GM23248 (cell line): ENCODE results near the gene AGBL5. TPM values are rescaled to one million over a fixed set of nuclear protein-coding genes. Genes with fewer than 3 reads are reported as not detected.

ENCODE experiments used
- DNase-seq: peaks from one replicate; pipeline ENCODE4 v3.0.0-alpha.2; 2015
- H2AFZ ChIP-seq: fragments of 200-600 bp; sonication (generic); 2 replicates; pipeline ENCODE4 v1.6.1; 2016; ENCODE audit warnings: antibody characterized with exemption
- H3F3A ChIP-seq: fragments of 200-600 bp; sonication (generic); 2 replicates; pipeline ENCODE4 v1.6.1; 2016; ENCODE audit warnings: mild to moderate bottlenecking, antibody characterized with exemption, mixed run types; ENCODE audit not compliant: insufficient read depth
- H3K27ac ChIP-seq: fragments of 200-600 bp; sonication (generic); 2 replicates; pipeline ENCODE4 v1.5.1; 2016; ENCODE audit warnings: mild to moderate bottlenecking
- H3K27me3 ChIP-seq: fragments of 200-600 bp; sonication (generic); replicated peaks from 2 replicates; pipeline ENCODE4 v1.6.1; 2016; ENCODE audit warnings: mild to moderate bottlenecking; ENCODE audit not compliant: insufficient read depth
- H3K36me3 ChIP-seq: fragments of 200-600 bp; sonication (generic); 2 replicates; pipeline ENCODE4 v1.6.1; 2016; ENCODE audit warnings: low read depth, mild to moderate bottlenecking
- H3K4me1 ChIP-seq: fragments of 200-600 bp; sonication (generic); 2 replicates; pipeline ENCODE4 v1.6.1; 2016; ENCODE audit warnings: mild to moderate bottlenecking; ENCODE audit not compliant: insufficient read depth
- H3K4me2 ChIP-seq: fragments of 200-600 bp; sonication (generic); one replicate; pipeline ENCODE4 v1.6.1; 2016; ENCODE audit warnings: mild to moderate bottlenecking; ENCODE audit not compliant: unreplicated experiment
- H3K4me3 ChIP-seq: fragments of 200-600 bp; sonication (generic); 2 replicates; pipeline ENCODE4 v1.5.1; 2016; ENCODE audit warnings: mild to moderate bottlenecking
- H3K79me2 ChIP-seq: fragments of 200-600 bp; sonication (generic); 2 replicates; pipeline ENCODE4 v1.6.1; 2016; ENCODE audit warnings: mild to moderate bottlenecking; ENCODE audit not compliant: insufficient read depth
- H3K9ac ChIP-seq: fragments of 200-600 bp; sonication (generic); 2 replicates; pipeline ENCODE4 v1.6.1; 2016; ENCODE audit warnings: mild to moderate bottlenecking
- H3K9me2 ChIP-seq: fragments of 200-600 bp; sonication (generic); 2 replicates; pipeline ENCODE4 v1.6.1; 2016; ENCODE audit warnings: mixed run types, mild to moderate bottlenecking, moderate library complexity; ENCODE audit not compliant: insufficient read depth
- H3K9me3 ChIP-seq: fragments of 200-600 bp; sonication (generic); one replicate; pipeline ENCODE4 v1.6.1; 2017; ENCODE audit warnings: low read depth
- H4K20me1 ChIP-seq: fragments of 200-600 bp; sonication (generic); 2 replicates; pipeline ENCODE4 v1.6.0; 2016; ENCODE audit not compliant: insufficient read depth
- EZH2 ChIP-seq: fragments of 200-600 bp; sonication (generic); IDR thresholded peaks from 2 replicates; pipeline ENCODE4 v1.6.1; 2018; ENCODE audit warnings: antibody characterized with exemption, mild to moderate bottlenecking; ENCODE audit not compliant: insufficient read depth, poor library complexity, severe bottlenecking
- EZH2phosphoT487 ChIP-seq: fragments of 200-600 bp; sonication (generic); IDR thresholded peaks from 2 replicates; pipeline ENCODE4 v1.6.1; 2018; ENCODE audit warnings: antibody characterized with exemption, moderate library complexity, mild to moderate bottlenecking, low read depth; ENCODE audit not compliant: insufficient read depth
- WGBS, 2 experiments: methylation state at CpG; one replicate each; pipeline ENCODE4 v1.1.6; 2015 to 2017; ENCODE audit warnings: low lambda C conversion rate in 2 of 2, low coverage in 1 of 2; ENCODE audit errors: missing lambda C conversion rate in 2 of 2; 5-methylcytosine and 5-hydroxymethylcytosine counted together
- in situ Hi-C: fragments of 300-500 bp; cut with MboI; formaldehyde crosslinking; loops from 2 replicates; pipeline ENCODE4 v1.15.0; 2020
- polyA plus RNA-seq: library from polyadenylated mRNA; unstranded; fragments of >200 nt; fragmentation: Nextera tagmentation; extraction: Ambion mirVana; gene quantifications from 2 replicates; pipeline ENCODE4 v1.2.1, GENCODE V29; 2016
- total RNA-seq: library from RNA; depleted of rRNA; stranded (reverse); fragments of >200 nt; shearing (Covaris generic); gene quantifications from 2 replicates; pipeline ENCODE4 v1.2.3, GENCODE V29; 2014

The AGBL5 gene
- total and polyA plus RNA-seq, 2 experiments from 2014 or later: 15.2 to 19.7 TPM

DNA sequence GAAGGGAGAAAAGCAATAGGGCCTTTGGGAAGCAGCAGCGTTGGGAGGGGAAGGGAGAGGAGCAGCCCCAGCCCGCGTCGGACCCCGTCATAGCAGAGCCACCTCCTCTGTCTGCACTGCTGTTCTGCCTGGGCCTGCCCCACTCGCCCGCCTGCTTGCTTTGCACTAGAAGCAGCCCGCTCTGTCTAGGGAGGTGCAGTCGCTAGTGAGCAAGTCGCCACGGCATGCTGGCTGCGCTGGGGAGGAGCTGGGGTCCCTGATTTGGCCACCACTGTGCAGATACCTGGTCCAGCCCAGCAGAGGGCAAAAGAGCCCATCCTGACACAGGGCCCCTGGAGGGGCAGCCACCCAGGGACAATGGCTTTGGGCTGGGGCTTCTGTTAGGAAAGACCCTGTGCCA is 26.7 kb upstream of the AGBL5 start:
- H3K36me3 ChIP-seq: no peaks in the 10 kb centered on the region
- no peak for TF ChIP-seq EZH2phosphoT487
- no peak for TF ChIP-seq EZH2
- H3F3A ChIP-seq: peaks cover 9% of the 10 kb centered on the region
- no peak overlapping the region for H3K4me3 ChIP-seq
- H3K4me2 ChIP-seq: no peak overlapping the region
- no peak for DNase-seq
- H3K9ac ChIP-seq: no peak overlapping the region
- 93 to 94% methylated on average over 12 of the region's 12 CpGs for WGBS, 2 experiments
- in situ Hi-C loops: no loop called here
- H2AFZ ChIP-seq: no peak overlapping the region
- peaks cover 10% of the 10 kb centered on the region for H3K4me1 ChIP-seq
- H3K9me2 ChIP-seq: no peaks in the 10 kb centered on the region
- no peak overlapping the region for H3K27ac ChIP-seq
- H3K9me3 ChIP-seq: no peaks in the 10 kb centered on the region
- H3K27me3 ChIP-seq: no peaks in the 10 kb centered on the region
- H3K79me2 ChIP-seq: peaks cover 27% of the 10 kb centered on the region
- no peaks in the 10 kb centered on the region for H4K20me1 ChIP-seq

DNA sequence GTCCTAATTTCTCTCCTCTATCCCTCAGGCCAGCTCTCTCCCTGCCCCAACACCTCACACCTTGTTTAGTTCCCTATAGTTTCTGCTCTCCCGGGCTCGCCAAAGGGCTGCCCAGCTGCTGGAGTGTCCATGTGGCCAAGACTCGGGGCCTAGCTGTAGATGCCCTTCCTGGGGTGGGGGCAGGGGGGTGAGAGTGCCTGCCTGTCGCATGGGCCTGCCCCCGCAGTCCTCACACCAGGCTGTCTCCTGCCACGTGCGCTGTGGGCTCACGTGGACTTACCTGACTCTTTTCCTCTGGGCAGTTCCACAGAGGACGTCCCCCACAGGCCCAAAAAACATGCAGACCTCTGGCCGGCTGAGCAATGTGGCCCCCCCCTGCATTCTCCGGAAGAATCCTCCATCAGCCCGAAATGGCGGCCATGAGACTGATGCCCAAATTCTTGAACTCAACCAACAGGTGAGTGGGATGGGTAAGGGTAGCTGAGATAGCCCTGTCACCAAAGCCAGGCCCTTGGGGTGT is 26.1 kb upstream of the AGBL5 start:
- H3K27me3 ChIP-seq: no peaks in the 10 kb centered on the region
- DNase-seq: no peak
- no peaks in the 10 kb centered on the region for H3K9me2 ChIP-seq
- no peak overlapping the region for H3K4me2 ChIP-seq
- TF ChIP-seq EZH2 (no peak), EZH2phosphoT487 (no peak)
- no peak overlapping the region for H2AFZ ChIP-seq
- peaks cover 32% of the 10 kb centered on the region for H3K79me2 ChIP-seq
- H3K27ac ChIP-seq: no peak overlapping the region
- peaks cover 10% of the 10 kb centered on the region for H3K4me1 ChIP-seq
- peaks cover 9% of the 10 kb centered on the region for H3F3A ChIP-seq
- H3K4me3 ChIP-seq: no peak overlapping the region
- 79 to 80% methylated on average over 13 of the region's 13 CpGs for WGBS, 2 experiments
- H3K9ac ChIP-seq: no peak overlapping the region
- in situ Hi-C loops: no loop called here
- H3K9me3 ChIP-seq: no peaks in the 10 kb centered on the region
- H4K20me1 ChIP-seq: no peaks in the 10 kb centered on the region
- no peaks in the 10 kb centered on the region for H3K36me3 ChIP-seq

DNA sequence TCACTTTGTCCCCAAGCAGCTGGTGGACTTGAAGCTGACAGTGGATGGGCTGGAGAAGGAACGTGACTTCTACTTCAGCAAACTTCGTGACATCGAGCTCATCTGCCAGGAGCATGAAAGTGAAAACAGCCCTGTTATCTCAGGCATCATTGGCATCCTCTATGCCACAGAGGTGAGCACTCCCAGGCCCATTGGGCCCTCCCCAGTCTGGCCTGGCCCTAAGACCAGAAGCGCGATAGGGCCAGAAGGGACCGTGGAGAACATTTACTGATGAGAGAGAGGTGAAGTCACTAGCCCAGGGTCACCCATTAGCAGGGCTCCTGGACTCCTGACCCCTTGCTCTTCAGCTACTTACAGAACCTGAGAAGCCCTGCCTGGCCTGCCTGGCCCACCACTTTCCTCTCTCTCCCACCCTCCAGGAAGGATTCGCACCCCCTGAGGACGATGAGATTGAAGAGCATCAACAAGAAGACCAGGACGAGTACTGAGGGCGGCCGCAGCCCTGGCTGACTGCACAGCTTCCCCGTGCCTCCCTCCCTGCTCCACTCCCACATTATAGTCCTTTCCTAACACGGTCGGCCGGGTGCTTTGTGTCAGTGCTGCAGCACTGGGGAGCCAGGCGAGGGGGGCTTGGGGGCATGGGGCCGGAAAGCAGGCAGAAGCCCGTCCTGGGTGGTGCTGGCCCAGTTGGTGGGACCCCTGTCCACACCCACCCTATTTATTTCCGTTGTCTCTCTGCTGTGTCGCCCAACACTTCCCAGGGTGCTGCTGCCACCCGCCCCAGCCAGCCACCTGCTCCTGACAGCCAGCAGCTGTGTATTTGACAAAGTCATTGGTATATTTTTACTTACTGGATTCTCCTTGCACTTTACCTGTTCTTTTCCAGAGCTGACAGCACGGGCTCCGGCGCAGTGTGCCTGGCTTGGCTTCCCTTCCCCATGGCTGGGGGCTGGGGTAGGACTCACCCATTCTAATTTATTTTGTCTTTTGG is 25.3 kb upstream of the AGBL5 start:
- Histone ChIP-seq H3F3A (peaks cover 9% of the 10 kb centered on the region), H3K4me3 (no peak overlapping the region), H3K27me3 (no peaks in the 10 kb centered on the region), H3K9me3 (no peaks in the 10 kb centered on the region), H3K79me2 (peaks cover 41% of the 10 kb centered on the region), H4K20me1 (no peaks in the 10 kb centered on the region), H2AFZ (no peak overlapping the region), H3K4me2 (no peak overlapping the region), H3K36me3 (no peaks in the 10 kb centered on the region), H3K4me1 (peaks cover 7% of the 10 kb centered on the region), H3K9me2 (no peaks in the 10 kb centered on the region), H3K27ac (no peak overlapping the region), H3K9ac (no peak overlapping the region)
- 89% methylated on average over 22 to 24 of the region's 24 CpGs for WGBS, 2 experiments
- no peak for TF ChIP-seq EZH2phosphoT487
- TF ChIP-seq EZH2: no peak
- in situ Hi-C loops: no loop called here
- no peak for DNase-seq

DNA sequence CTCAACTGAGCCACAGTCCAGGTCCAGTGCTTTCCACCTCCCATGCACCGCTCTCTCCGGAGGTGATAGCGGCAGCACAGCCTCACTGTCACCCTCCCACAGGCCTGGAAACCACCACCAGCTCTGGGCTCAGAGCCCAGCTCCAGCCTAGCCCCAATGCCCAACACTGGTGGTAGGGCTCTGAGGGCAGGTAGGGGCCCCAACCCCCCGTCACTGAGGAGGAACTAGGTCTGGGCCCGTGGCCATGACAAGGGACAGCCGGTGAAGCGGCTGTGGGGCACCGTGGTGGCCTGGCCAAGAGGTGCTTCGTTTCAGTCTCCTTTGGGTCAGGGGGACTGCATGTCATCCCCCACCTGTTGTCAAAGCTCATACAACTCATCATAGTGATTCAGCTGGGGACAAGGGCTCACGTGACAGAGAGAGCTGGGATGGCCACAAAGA is 24.2 kb upstream of the AGBL5 start:
- H3F3A ChIP-seq: no peaks in the 10 kb centered on the region
- in situ Hi-C loops: no loop called here
- no peak overlapping the region for H3K4me2 ChIP-seq
- no peak for TF ChIP-seq EZH2phosphoT487
- TF ChIP-seq EZH2: no peak
- no peak for DNase-seq
- 87 to 93% methylated on average over 9 to 10 of the region's 10 CpGs for WGBS, 2 experiments
- H3K9ac ChIP-seq: no peak overlapping the region
- H3K27me3 ChIP-seq: no peaks in the 10 kb centered on the region
- no peak overlapping the region for H3K27ac ChIP-seq
- no peaks in the 10 kb centered on the region for H3K36me3 ChIP-seq
- H4K20me1 ChIP-seq: no peaks in the 10 kb centered on the region
- no peak overlapping the region for H3K4me3 ChIP-seq
- no peaks in the 10 kb centered on the region for H3K9me2 ChIP-seq
- no peaks in the 10 kb centered on the region for H3K4me1 ChIP-seq
- H2AFZ ChIP-seq: no peak overlapping the region
- peaks cover 51% of the 10 kb centered on the region for H3K79me2 ChIP-seq
- H3K9me3 ChIP-seq: no peaks in the 10 kb centered on the region
